PC-3 (cell line): Measurements from ENCODE around the gene DOCK8.

Source experiments
- EZH2phosphoT487 ChIP-seq: fragments of 300-600 bp; sonication (generic); IDR thresholded peaks from 2 replicates; pipeline ENCODE4 v1.6.1; 2018; ENCODE audit warnings: mild to moderate bottlenecking, antibody characterized with exemption, low read length, borderline replicate concordance
- TF ChIP-seq, protein P1 (sequence below): fragments of 300-600 bp; sonication (generic); conservative IDR thresholded peaks from 2 replicates; pipeline ENCODE4 v1.5.1; 2017; ENCODE audit warnings: antibody characterized with exemption, low read depth, mild to moderate bottlenecking, low read length

DNA sequence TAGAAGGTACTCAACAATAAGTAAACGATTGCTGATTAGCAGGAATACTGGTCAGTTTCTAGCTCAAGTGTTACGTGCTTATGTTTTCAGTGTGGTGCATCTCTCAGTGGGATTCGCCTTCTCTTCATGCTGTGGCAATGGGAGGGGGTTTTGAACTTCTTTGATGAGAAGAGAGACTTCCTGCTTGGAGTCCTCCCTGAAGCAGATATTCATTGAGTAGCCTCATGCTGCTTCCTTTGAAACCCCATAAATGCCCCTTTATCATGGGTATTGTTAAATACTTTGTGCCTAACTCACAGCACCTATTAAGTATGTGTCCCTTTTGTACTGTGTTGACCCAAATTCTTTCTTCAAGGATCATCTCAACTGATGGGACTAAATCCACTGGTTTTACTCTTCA lies 116.5 kb downstream of the DOCK8 start:
- TF ChIP-seq, protein P1, sequence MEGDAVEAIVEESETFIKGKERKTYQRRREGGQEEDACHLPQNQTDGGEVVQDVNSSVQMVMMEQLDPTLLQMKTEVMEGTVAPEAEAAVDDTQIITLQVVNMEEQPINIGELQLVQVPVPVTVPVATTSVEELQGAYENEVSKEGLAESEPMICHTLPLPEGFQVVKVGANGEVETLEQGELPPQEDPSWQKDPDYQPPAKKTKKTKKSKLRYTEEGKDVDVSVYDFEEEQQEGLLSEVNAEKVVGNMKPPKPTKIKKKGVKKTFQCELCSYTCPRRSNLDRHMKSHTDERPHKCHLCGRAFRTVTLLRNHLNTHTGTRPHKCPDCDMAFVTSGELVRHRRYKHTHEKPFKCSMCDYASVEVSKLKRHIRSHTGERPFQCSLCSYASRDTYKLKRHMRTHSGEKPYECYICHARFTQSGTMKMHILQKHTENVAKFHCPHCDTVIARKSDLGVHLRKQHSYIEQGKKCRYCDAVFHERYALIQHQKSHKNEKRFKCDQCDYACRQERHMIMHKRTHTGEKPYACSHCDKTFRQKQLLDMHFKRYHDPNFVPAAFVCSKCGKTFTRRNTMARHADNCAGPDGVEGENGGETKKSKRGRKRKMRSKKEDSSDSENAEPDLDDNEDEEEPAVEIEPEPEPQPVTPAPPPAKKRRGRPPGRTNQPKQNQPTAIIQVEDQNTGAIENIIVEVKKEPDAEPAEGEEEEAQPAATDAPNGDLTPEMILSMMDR: no peak
- TF ChIP-seq EZH2phosphoT487: no peak
